B cell (primary cell): ENCODE data around the gene GABRG3. TPM values are rescaled to one million over a fixed set of nuclear protein-coding genes. Genes with fewer than 3 reads are reported as not detected.

Source experiments
- ATAC-seq: fragments of 200-7000 bp; cut with Tn5 transposase; one replicate; pipeline ENCODE4 v1.10.0; 2021; ENCODE audit warnings: low read depth, mild to moderate bottlenecking, moderate number of reproducible peaks, moderate library complexity
- CTCF ChIA-PET: fragments of 350-600 bp; sonication (Branson Sonifier 250); formaldehyde crosslinking; loops from one replicate; lab custom pipeline; 2021; ENCODE audit warnings: antibody characterized with exemption, inconsistent platforms; lab: Charles Lee
- POLR2A ChIA-PET: fragments of 350-600 bp; sonication (Branson Sonifier 250); formaldehyde crosslinking; loops from one replicate; lab custom pipeline; 2021; ENCODE audit warnings: antibody characterized with exemption; lab: Charles Lee
- DNase-seq: peaks from one replicate; pipeline ENCODE4 v3.0.0; 2013
- H2AFZ ChIP-seq: 2 replicates; pipeline ENCODE4 v1.6.1; 2012; ENCODE audit warnings: mild to moderate bottlenecking, low read depth, low read length; ENCODE audit not compliant: insufficient read depth, poor library complexity, severe bottlenecking
- H3K27ac ChIP-seq, 2 donors: 1 replicate in 1 of 2; 2 replicates in 1 of 2; pipeline ENCODE4 v1.5.1; 2012 to 2013; ENCODE audit warnings: low read length in 2 of 2, mild to moderate bottlenecking in 2 of 2, moderate library complexity in 1 of 2
- H3K27me3 ChIP-seq, 4 experiments: fragments of 200-600 bp in 1 of 4; sonication (generic) in 1 of 4; replicated peaks in 1 of 4; 1 replicate in 2 of 4; 2 replicates in 2 of 4; pipeline versions ENCODE4 v1.6.1 to v1.7.0; 2013 to 2016; ENCODE audit warnings: low read length in 3 of 4, mild to moderate bottlenecking in 2 of 4, mixed read lengths in 1 of 4, moderate library complexity in 1 of 4; ENCODE audit not compliant: insufficient read depth in 4 of 4, control insufficient read depth in 3 of 4; ENCODE audit errors: control extremely low read depth in 1 of 4
- H3K36me3 ChIP-seq, 2 experiments: replicated peaks in 1 of 2; 1 replicate in 1 of 2; 2 replicates in 1 of 2; pipeline versions ENCODE4 v1.6.1 to v1.7.1; 2013; ENCODE audit warnings: low read length in 1 of 2; ENCODE audit not compliant: insufficient read depth in 2 of 2, control insufficient read depth in 1 of 2; ENCODE audit errors: control extremely low read depth in 1 of 2, extremely low read depth in 1 of 2
- H3K4me1 ChIP-seq, 2 donors: fragments of 200-600 bp in 1 of 2; sonication (generic) in 1 of 2; 1 replicate in 1 of 2; 2 replicates in 1 of 2; pipeline versions ENCODE4 v1.5.1 to v1.6.1; 2013 to 2017; ENCODE audit warnings: low read length in 2 of 2; ENCODE audit not compliant: control insufficient read depth in 2 of 2, insufficient read depth in 2 of 2
- H3K4me2 ChIP-seq: replicated peaks from 2 replicates; pipeline ENCODE3; 2012; ENCODE audit warnings: mild to moderate bottlenecking, low read depth, low read length; ENCODE audit not compliant: poor library complexity, severe bottlenecking
- H3K4me3 ChIP-seq, 5 experiments: fragments of 200-600 bp in 1 of 5; sonication (generic) in 1 of 5; 1 replicate in 3 of 5; 2 replicates in 2 of 5; pipeline versions ENCODE4 v1.5.1 to v1.7.0; 2011 to 2016; ENCODE audit warnings: low read length in 4 of 5, mild to moderate bottlenecking in 4 of 5, low read depth in 2 of 5, control low read depth in 1 of 5, moderate library complexity in 1 of 5; ENCODE audit not compliant: insufficient read depth in 1 of 5; ENCODE audit errors: control extremely low read depth in 1 of 5, extremely low read depth in 1 of 5
- H3K79me2 ChIP-seq: fragments of 200-600 bp; sonication (generic); one replicate; pipeline ENCODE4 v1.6.0; 2016; ENCODE audit warnings: low read length; ENCODE audit not compliant: control insufficient read depth, insufficient read depth
- H3K9ac ChIP-seq: fragments of 200-600 bp; sonication (generic); 2 replicates; pipeline ENCODE4 v1.6.1; 2017; ENCODE audit warnings: mild to moderate bottlenecking, low read length, moderate library complexity
- H3K9me3 ChIP-seq, 3 donors: one replicate each; pipeline versions ENCODE4 v1.6.1 to v1.7.1; 2013; ENCODE audit warnings: low read length in 2 of 3; ENCODE audit not compliant: control insufficient read depth in 2 of 3, insufficient read depth in 1 of 3; ENCODE audit errors: control extremely low read depth in 1 of 3
- H4K20me1 ChIP-seq: 2 replicates; pipeline ENCODE4 v1.6.0; 2012; ENCODE audit warnings: mild to moderate bottlenecking, low read length; ENCODE audit not compliant: insufficient read depth, control insufficient read depth, poor library complexity, severe bottlenecking
- H3K27ac Mint-ChIP-seq: one replicate; pipeline ENCODE4 v1.8.0; 2021; ENCODE audit warnings: mixed read lengths
- H3K27me3 Mint-ChIP-seq: one replicate; pipeline ENCODE4 v1.8.0; 2021; ENCODE audit warnings: mixed read lengths
- H3K4me1 Mint-ChIP-seq: one replicate; pipeline ENCODE4 v1.8.0; 2021; ENCODE audit warnings: mixed read lengths
- H3K4me3 Mint-ChIP-seq: one replicate; pipeline ENCODE4 v1.8.0; 2021; ENCODE audit warnings: mixed read lengths
- H3K9me3 Mint-ChIP-seq: one replicate; pipeline ENCODE4 v1.8.0; 2022; ENCODE audit warnings: mixed read lengths; ENCODE audit not compliant: insufficient read depth
- CTCF ChIP-seq: fragments of 200-600 bp; IDR thresholded peaks from one replicate; pipeline ENCODE4 v1.8.0; 2022; ENCODE audit warnings: antibody characterized with exemption, mild to moderate bottlenecking
- EZH2 ChIP-seq: IDR thresholded peaks from 2 replicates; pipeline ENCODE4 v1.6.1; 2012; ENCODE audit warnings: borderline replicate concordance, low read depth, mild to moderate bottlenecking, moderate library complexity, low read length; ENCODE audit not compliant: insufficient read depth, poor library complexity, severe bottlenecking
- WGBS: methylation state at CpG from one replicate; pipeline ENCODE4 v1.1.5; 2013; ENCODE audit warnings: missing lambda C conversion rate; ENCODE audit not compliant: insufficient coverage; 5-methylcytosine and 5-hydroxymethylcytosine counted together
- intact Hi-C: fragments of 100-400 bp; cut with micrococcal nuclease; formaldehyde crosslinking; loops from one replicate; pipeline ENCODE4 v1.10.0; 2022
- polyA plus RNA-seq: library from polyadenylated mRNA; depleted of rRNA; stranded (reverse); fragments of >200 nt; gene quantifications from 2 replicates; pipeline ENCODE4 v1.2.3, GENCODE V29; 2012
- total RNA-seq, 2 donors: library from RNA; stranded (reverse); fragments of 120-200 nt in 1 of 2; gene quantifications; 1 replicate in 1 of 2; 2 replicates in 1 of 2; pipeline versions ENCODE4 v1.2.3 to v1.2.4, GENCODE V29; 2013 to 2022

Gene GABRG3
- total and polyA plus RNA-seq, 2 donors (not counting 1 experiment from before 2014, with no cell fraction given), result not detected

- H4K20me1 ChIP-seq, result no peaks in the 10 kb centered on the region
- H3K27ac ChIP-seq, result no peak overlapping the region
- ATAC-seq (no peak), DNase-seq (no peak)
- no peak overlapping the region for H3K4me2 ChIP-seq
- ChIA-PET CTCF (no interaction called here), POLR2A (no interaction called here)
- H3K4me1 Mint-ChIP-seq, result no peaks in the 10 kb centered on the region
- H3K79me2 ChIP-seq, result no peaks in the 10 kb centered on the region
- peaks cover 0 to 3% (median 0%) of the 10 kb centered on the region in 3 donors for H3K9me3 ChIP-seq
- H3K27me3 Mint-ChIP-seq, result no peaks in the 10 kb centered on the region
- H3K4me1 ChIP-seq, result no peaks in the 10 kb centered on the region
- no peaks in the 10 kb centered on the region for H3K27me3 ChIP-seq
- H3K4me3 ChIP-seq, result no peak overlapping the region
- intact Hi-C loops, result no loop called here
- no peak overlapping the region for H2AFZ ChIP-seq
- H3K9ac ChIP-seq, result no peak overlapping the region
- H3K9me3 Mint-ChIP-seq, result peaks cover 13% of the 10 kb centered on the region
- H3K36me3 ChIP-seq, result no peaks in the 10 kb centered on the region
- TF ChIP-seq CTCF (no peak), EZH2 (no peak)
- no peak overlapping the region for H3K27ac Mint-ChIP-seq
- no peak overlapping the region for H3K4me3 Mint-ChIP-seq
Measured at GRCh38 chr15:27561816-27562215, 590.8 kb downstream of the GABRG3 start.

GRCh38 chr15:27563765-27564370 lies 592.9 kb downstream of the GABRG3 start:
- Histone ChIP-seq H3K79me2 (no peaks in the 10 kb centered on the region), H3K36me3 (no peaks in the 10 kb centered on the region), H2AFZ (no peak overlapping the region), H3K4me2 (no peak overlapping the region), H3K27ac (no peak overlapping the region), H3K4me3 (no peak overlapping the region), H3K27me3 (no peaks in the 10 kb centered on the region), H3K9ac (no peak overlapping the region), H3K9me3 (peaks cover 0 to 3% (median 0%) of the 10 kb centered on the region in 3 donors), H3K4me1 (no peaks in the 10 kb centered on the region), H4K20me1 (no peaks in the 10 kb centered on the region)
- H3K9me3 Mint-ChIP-seq, result peaks cover 10% of the 10 kb centered on the region
- CTCF ChIA-PET, result no interaction called here
- intact Hi-C loops, result no loop called here
- WGBS, result no CpG with 5 or more reads among the region's 3 CpGs
- TF ChIP-seq EZH2 (no peak), CTCF (no peak)
- no peak for DNase-seq
- H3K27ac Mint-ChIP-seq, result no peak overlapping the region
- POLR2A ChIA-PET, result no interaction called here
- H3K27me3 Mint-ChIP-seq, result no peaks in the 10 kb centered on the region
- no peak for ATAC-seq
- H3K4me3 Mint-ChIP-seq, result no peak overlapping the region
- no peaks in the 10 kb centered on the region for H3K4me1 Mint-ChIP-seq
